ENCODE measurements around the gene CPEB1.

DNA sequence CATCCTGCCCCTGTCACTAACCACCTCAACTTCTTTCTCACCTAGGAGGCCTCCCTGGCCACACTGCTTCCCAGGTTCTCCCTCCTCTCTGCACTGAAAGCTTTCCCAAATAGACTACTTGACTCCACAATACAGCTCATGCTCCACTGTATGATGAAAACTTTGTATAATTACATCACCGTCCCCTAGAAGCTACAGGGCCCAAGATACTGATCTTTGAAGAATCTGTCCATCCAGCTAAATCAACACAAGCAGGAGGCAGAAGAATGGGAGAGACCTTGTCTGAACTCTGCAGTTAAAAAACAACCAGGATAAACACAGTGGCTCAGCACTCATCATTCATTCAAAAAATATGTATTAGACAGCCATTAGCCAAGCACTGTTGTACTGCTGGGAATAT lies 80.5 kb downstream of the CPEB1 start:
- TF ChIP-seq, protein P1, sequence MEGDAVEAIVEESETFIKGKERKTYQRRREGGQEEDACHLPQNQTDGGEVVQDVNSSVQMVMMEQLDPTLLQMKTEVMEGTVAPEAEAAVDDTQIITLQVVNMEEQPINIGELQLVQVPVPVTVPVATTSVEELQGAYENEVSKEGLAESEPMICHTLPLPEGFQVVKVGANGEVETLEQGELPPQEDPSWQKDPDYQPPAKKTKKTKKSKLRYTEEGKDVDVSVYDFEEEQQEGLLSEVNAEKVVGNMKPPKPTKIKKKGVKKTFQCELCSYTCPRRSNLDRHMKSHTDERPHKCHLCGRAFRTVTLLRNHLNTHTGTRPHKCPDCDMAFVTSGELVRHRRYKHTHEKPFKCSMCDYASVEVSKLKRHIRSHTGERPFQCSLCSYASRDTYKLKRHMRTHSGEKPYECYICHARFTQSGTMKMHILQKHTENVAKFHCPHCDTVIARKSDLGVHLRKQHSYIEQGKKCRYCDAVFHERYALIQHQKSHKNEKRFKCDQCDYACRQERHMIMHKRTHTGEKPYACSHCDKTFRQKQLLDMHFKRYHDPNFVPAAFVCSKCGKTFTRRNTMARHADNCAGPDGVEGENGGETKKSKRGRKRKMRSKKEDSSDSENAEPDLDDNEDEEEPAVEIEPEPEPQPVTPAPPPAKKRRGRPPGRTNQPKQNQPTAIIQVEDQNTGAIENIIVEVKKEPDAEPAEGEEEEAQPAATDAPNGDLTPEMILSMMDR (conservative IDR thresholded peaks at IDR 0.05 in 1 of 2, IDR thresholded peaks at IDR 0.05 in 1 of 2; ENCODE audit: low read depth in 1 of 2, low read length in 2 of 2): no peak
- TF ChIP-seq EZH2 (IDR thresholded peaks at IDR 0.05; ENCODE audit: low read length, missing control alignments): no peak

All from fibroblast of lung (primary cell).